Transverse colon (tissue), 4 donors: ENCODE results near the gene EDEM1. TPM values are rescaled to one million over a fixed set of nuclear protein-coding genes. Genes with fewer than 3 reads are reported as not detected.

Experiments used
- DNase-seq: peaks from one replicate; pipeline ENCODE4 v3.0.0-alpha.2; 2019
- H3K27ac ChIP-seq, 4 donors: fragments of 200-600 bp; sonication (generic); 2 replicates each; pipeline ENCODE4 v1.5.1; 2016 to 2018; ENCODE audit warnings: inconsistent platforms in 4 of 4
- H3K27me3 ChIP-seq: fragments of 200-600 bp; sonication (generic); 2 replicates; pipeline ENCODE4 v1.5.1; 2017; ENCODE audit warnings: inconsistent platforms
- H3K36me3 ChIP-seq, 4 donors: fragments of 200-600 bp; sonication (generic); 2 replicates each; pipeline ENCODE4 v1.5.1; 2017 to 2019; ENCODE audit warnings: inconsistent platforms in 4 of 4
- H3K4me1 ChIP-seq, 4 donors: fragments of 200-600 bp; sonication (generic); 2 replicates each; pipeline ENCODE4 v1.5.1; 2017 to 2020; ENCODE audit warnings: inconsistent platforms in 4 of 4
- H3K4me3 ChIP-seq, 4 donors: fragments of 200-600 bp; sonication (generic); 1 replicate in 1 of 4; 2 replicates in 3 of 4; pipeline versions ENCODE4 v1.5.1 to v1.6.1; 2017 to 2019; ENCODE audit warnings: inconsistent platforms in 4 of 4
- H3K9me3 ChIP-seq, 2 donors: fragments of 200-600 bp; sonication (generic); 2 replicates each; pipeline ENCODE4 v1.5.1; 2017 to 2019; ENCODE audit warnings: inconsistent platforms in 2 of 2
- CTCF ChIP-seq, 5 experiments: fragments of 200-600 bp in 3 of 5; fragments of 450-650 bp in 2 of 5; sonication (generic) in 3 of 5; IDR thresholded peaks; 1 replicate in 2 of 5; 2 replicates in 3 of 5; pipeline ENCODE4 v1.5.1; 2016 to 2017; ENCODE audit warnings: antibody characterized with exemption in 5 of 5, inconsistent platforms in 3 of 5, mild to moderate bottlenecking in 2 of 5, moderate library complexity in 1 of 5
- EP300 ChIP-seq: sonication (generic); formaldehyde crosslinking; IDR thresholded peaks from one replicate; pipeline ENCODE4 v1.6.1; 2017; ENCODE audit warnings: antibody characterized with exemption, low read depth
- POLR2A ChIP-seq: fragments of 450-650 bp; IDR thresholded peaks from one replicate; pipeline ENCODE4 v1.6.1; 2016; ENCODE audit warnings: antibody characterized with exemption, mild to moderate bottlenecking, moderate library complexity
- POLR2AphosphoS5 ChIP-seq, 3 donors: sonication (generic); formaldehyde crosslinking; IDR thresholded peaks; one replicate each; pipeline ENCODE4 v1.6.1; 2016; ENCODE audit warnings: antibody characterized with exemption in 3 of 3
- WGBS, 2 donors: methylation state at CpG; one replicate each; pipeline ENCODE4 v1.1.5; 2018; ENCODE audit warnings: low coverage in 1 of 2; 5-methylcytosine and 5-hydroxymethylcytosine counted together
- in situ Hi-C, 4 donors: fragments of 200-750 bp; cut with MboI; loops; one replicate each; pipeline versions ENCODE4 v1.15.0 to v1.15.1; 2017; ENCODE audit warnings: low sequenced_read_pairs in 3 of 4, low pct_ligation_motif_present in 1 of 4, low pct_unique_long_range_greater_than_20kb in 1 of 4
- intact Hi-C: fragments of 100-400 bp; cut with DNase I; formaldehyde crosslinking; loops from one replicate; pipeline ENCODE4 v1.15.1; 2023; ENCODE audit warnings: low total_unique reads
- total RNA-seq, 4 donors: library from RNA; depleted of rRNA; stranded (reverse); fragments of >200 nt; gene quantifications; one replicate each; pipeline ENCODE4 v1.1.0, GENCODE V29; 2016

Gene EDEM1
- total RNA-seq, 4 donors from 2014 or later, result 27.3 to 312 (median 42.3) TPM

GRCh38 chr3:5219216-5219615 is 31.7 kb downstream of the EDEM1 start:
- in situ Hi-C loops (no loop called here), intact Hi-C loops (no loop called here)
- H3K9me3 ChIP-seq, result no peaks in the 10 kb centered on the region
- 85 to 100% methylated on average over 1 to 4 of the region's 4 CpGs for WGBS, 2 donors
- DNase-seq, result no peak
- peaks cover 0 to 16% (median 2%) of the 10 kb centered on the region in 4 donors for H3K4me1 ChIP-seq
- H3K27ac ChIP-seq, result no peak overlapping the region
- H3K36me3 ChIP-seq, result peaks cover 0 to 42% (median 7%) of the 10 kb centered on the region in 4 donors
- H3K4me3 ChIP-seq, result no peak overlapping the region
- no peak for TF ChIP-seq POLR2A
- no peaks in the 10 kb centered on the region for H3K27me3 ChIP-seq

GRCh38 chr3:5220193-5220592 is 32.7 kb downstream of the EDEM1 start:
- 69% methylated on average over 5 of the region's 5 CpGs; no CpG with 5 or more reads in 1 of the 2 donors for WGBS, 2 donors
- no peak overlapping the region for H3K27ac ChIP-seq
- DNase-seq, result no peak
- H3K9me3 ChIP-seq, result no peaks in the 10 kb centered on the region
- peaks cover 0 to 34% (median 6%) of the 10 kb centered on the region in 4 donors for H3K36me3 ChIP-seq
- peaks cover 0 to 16% (median 2%) of the 10 kb centered on the region in 4 donors for H3K4me1 ChIP-seq
- no peak overlapping the region for H3K4me3 ChIP-seq
- H3K27me3 ChIP-seq, result no peaks in the 10 kb centered on the region
- in situ Hi-C loops, result no loop called here
- intact Hi-C loops, result no loop called here
- no peak for TF ChIP-seq CTCF (IDR thresholded peaks at IDR 0.05)
- TF ChIP-seq POLR2AphosphoS5 (IDR thresholded peaks at IDR 0.05), result no peak
- TF ChIP-seq POLR2A, result no peak
- TF ChIP-seq EP300, result no peak

- DNase-seq, result no peak
- H3K27ac ChIP-seq, result no peak overlapping the region
- WGBS, 2 donors, result 95 to 100% methylated on average over 1 to 11 of the region's 11 CpGs
- H3K27me3 ChIP-seq, result no peaks in the 10 kb centered on the region
- H3K9me3 ChIP-seq, result no peaks in the 10 kb centered on the region
- TF ChIP-seq EP300 (no peak), POLR2A (no peak), POLR2AphosphoS5 (IDR thresholded peaks at IDR 0.05) (no peak), CTCF (IDR thresholded peaks at IDR 0.05) (no peak)
- peaks cover 0 to 16% (median 2%) of the 10 kb centered on the region in 4 donors for H3K4me1 ChIP-seq
- no peak overlapping the region for H3K4me3 ChIP-seq
- intact Hi-C loops, result no loop called here
- peaks cover 0 to 28% (median 3%) of the 10 kb centered on the region in 4 donors for H3K36me3 ChIP-seq
- in situ Hi-C loops, result no loop called here
Observed at GRCh38 chr3:5220667-5221431, 33.3 kb downstream of the EDEM1 start.

- H3K4me3 ChIP-seq, result no peak overlapping the region
- no peaks in the 10 kb centered on the region for H3K9me3 ChIP-seq
- in situ Hi-C loops (no loop called here), intact Hi-C loops (no loop called here)
- H3K27me3 ChIP-seq, result no peaks in the 10 kb centered on the region
- H3K27ac ChIP-seq, result no peak overlapping the region
- WGBS, 2 donors, result 38 to 63% methylated on average over 4 to 6 of the region's 6 CpGs
- H3K4me1 ChIP-seq, result peaks cover 0 to 16% (median 2%) of the 10 kb centered on the region in 4 donors
- TF ChIP-seq POLR2A, result no peak
- no peak for TF ChIP-seq EP300
- TF ChIP-seq POLR2AphosphoS5 (IDR thresholded peaks at IDR 0.05), result no peak
- TF ChIP-seq CTCF (IDR thresholded peaks at IDR 0.05), result no peak
- peaks cover 0 to 19% (median 0%) of the 10 kb centered on the region in 4 donors for H3K36me3 ChIP-seq
- DNase-seq, result no peak
Observed at GRCh38 chr3:5221701-5222100, 34.2 kb downstream of the EDEM1 start.
